HG03460 (cell line): Measurements from ENCODE around the gene ZNF622.

Experiments
- ATAC-seq: cut with Tn5 transposase; IDR thresholded peaks from one replicate; pipeline ENCODE4 v1.9.1; 2021; ENCODE audit not compliant: unreplicated experiment

The ZNF622 gene, protein sequence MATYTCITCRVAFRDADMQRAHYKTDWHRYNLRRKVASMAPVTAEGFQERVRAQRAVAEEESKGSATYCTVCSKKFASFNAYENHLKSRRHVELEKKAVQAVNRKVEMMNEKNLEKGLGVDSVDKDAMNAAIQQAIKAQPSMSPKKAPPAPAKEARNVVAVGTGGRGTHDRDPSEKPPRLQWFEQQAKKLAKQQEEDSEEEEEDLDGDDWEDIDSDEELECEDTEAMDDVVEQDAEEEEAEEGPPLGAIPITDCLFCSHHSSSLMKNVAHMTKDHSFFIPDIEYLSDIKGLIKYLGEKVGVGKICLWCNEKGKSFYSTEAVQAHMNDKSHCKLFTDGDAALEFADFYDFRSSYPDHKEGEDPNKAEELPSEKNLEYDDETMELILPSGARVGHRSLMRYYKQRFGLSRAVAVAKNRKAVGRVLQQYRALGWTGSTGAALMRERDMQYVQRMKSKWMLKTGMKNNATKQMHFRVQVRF

DNA sequence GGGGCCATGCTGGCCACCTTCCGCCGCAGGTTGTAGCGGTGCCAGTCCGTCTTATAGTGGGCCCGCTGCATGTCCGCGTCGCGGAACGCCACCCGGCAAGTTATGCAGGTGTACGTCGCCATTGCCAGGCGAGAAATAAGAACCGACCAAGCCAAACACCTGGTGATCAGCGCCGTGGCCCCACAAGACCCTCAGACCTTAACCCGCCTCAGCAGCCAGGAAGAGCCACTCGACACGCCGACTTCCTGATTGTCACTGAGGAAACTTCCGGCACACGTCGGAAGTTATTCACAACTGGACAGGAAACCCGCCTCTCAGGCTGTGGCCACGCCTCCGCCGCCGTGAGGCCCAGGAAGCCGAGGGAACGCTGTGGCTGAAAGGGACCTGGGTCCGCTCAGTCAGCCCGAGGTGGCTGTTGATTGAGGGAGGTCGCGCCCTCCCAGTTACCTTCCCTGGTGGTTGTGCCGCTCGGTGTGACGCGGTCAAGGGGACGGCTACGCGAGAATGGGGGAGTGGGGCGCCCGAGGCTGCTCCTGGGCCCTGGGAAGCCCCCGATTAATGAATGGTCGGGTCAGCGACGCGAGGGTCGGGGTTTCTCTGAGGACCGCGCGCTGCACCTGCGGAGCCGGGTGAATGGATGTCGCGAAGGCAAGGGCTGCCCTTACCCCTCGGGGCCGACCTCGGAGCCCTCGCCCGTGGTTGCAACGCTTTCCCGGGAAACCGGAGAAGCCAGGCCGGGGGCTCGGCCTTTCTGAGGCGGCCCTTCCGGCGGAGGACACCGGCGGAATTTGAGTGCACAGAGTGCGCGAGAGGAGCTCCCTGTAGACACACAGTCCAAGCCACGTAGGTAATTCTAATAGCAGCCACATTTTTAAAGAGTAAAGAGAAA lies at the start of gene ZNF622:
Gene ZNF622 (minus strand): TSS at position 257 of the 889 bp plus-strand sequence. CDS start 135 bp downstream, at position 122.
- peak; percentile 87 for ATAC-seq

DNA sequence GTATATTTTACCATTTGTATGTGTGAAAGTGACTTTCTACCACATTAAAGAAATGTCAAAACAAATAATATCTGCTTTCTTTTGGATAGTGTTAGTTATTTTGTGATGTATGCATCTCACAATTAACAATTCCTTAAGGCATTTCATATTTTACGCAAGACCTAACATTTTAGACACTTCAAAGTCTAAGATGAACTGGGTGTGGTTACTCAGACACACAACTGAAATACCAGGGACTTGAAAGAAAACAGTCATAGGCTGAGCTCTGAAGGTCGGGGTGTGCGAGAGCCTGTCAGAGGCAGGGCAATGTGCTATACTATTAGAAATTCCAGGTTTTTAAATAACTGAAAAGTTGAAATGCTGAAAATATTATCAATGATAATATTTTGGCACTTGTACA lies 44.5 kb upstream of the ZNF622 start:
- no peak for ATAC-seq

DNA sequence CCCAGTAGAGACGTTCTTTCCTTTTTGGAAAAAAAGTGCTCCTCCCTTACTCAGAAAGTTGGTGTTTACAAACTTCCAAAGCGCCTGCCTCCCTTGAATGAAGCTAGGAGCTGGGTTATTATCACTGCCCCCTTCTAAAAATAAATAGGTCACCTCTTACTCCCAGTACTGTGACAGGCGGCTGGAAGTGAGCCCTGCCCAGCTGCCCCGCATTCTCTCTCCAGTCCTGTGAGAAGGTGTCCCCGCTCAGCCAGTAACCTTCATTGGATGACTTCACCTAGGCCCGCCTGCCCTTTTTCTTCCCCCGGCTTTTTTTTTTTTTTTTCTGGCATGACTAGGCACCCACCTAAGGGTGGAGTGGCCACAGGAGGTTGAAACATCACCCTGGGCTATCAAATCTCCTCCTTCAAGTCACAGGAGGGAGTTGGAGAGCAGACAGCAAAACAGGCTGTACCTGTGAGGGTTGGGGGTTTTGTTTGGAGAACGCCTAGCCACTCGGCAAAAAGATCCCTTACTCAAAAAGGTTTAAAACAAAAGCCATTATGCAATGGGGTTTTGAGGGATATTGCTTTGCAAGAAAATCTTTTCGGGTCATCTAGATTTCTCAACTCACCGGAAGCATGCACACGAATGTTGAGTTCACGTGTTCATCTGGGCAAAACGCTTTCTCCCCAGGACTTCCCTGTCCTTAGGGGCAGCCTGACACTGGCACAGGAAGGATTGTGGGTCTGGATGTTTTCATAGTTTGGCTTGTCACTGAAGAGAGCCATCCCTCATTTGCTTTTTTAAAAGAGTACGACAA lies 43.3 kb upstream of the ZNF622 start:
- ATAC-seq = no peak

DNA sequence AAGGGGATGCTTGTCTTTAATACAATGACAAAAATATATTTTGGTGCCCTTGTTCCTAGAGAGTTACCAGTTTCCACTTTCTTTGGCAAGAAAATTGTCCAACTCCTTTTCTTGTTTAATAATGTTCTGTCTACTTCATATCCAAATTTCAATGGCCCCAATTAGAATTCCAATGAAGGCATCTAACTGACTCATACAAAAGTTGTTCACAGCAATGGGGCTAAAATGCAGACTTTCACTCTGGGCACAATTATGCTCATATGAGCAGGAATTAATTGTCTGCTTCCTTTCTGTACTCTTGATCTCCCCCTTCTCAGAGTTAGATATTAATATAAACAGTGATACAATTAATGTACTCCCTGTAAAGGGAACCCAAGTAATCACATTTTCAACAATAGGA lies 42.1 kb upstream of the ZNF622 start:
- no peak for ATAC-seq

DNA sequence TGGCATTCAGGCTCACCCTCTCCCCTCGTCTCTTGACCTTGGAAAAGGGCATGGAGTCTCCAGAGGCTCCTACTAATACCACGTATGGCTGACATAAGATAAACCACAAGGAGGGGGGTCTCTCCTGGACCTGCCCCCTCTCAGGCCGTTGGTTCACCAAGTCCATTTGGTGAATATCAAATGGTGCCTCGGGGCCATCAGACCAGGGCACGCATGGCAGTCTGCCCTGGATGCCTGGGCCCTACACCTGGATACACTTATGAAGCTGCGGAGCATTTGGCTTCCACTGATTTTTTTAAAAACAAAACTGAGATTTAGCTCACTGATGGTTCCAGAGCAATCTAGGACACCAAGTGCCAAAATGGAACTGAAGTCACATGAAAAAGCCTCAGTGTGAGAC lies 40.3 kb upstream of the ZNF622 start:
- ATAC-seq = no peak

DNA sequence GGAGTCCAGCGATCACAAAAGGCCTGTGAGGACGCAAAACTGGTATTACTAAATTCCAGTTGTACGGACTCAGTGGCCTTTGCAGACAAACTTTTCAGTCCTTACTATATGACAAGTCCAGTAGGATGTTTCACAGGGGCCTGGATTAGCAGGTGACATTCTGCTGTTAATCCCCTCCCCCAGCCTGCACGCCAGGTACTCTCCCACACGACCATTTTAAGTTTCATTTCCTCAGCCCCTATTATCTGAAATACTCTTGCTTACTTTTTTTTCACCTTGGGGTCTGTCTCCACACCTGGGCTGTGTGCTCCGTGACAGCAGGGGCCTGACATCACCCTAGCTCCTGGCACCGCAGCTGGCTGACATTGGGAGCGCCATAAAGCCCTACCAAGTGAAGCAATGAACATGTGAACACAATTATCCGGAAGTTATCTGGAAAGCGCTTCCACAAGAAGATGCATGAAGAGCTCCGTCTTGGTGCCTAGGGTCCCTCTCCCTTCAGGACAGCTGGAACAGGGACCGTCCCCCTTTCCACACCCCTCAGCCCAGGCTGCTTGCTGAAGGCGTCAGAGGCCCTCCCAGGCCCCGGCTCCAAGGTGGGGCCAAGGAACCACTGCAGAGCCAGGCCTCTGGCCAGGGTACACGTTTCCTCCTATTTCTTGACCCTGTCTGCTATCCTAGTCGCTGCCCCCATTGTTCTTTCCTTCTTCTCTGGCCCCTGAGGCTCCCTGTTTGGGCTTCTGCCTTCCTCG lies 39.7 kb upstream of the ZNF622 start:
- ATAC-seq = no peak

DNA sequence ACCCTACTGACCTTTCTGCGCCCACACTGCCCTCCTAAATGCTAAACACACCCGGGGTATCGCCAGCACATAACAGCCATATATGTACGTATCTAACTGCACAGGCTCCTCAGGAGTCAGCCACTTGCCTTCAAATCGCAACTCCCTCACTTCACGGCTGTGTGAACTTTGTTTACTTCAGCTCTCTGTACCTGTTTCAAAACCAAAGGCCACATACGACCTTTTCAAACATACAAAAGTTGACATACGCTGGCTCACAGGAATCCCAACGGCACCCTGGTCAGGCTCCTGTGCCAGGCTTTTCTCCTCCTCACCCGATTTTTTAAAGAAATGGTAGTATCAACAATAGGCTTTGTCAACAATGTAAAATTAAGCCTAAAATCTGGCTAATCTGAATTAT lies 39.0 kb upstream of the ZNF622 start:
- ATAC-seq = no peak

DNA sequence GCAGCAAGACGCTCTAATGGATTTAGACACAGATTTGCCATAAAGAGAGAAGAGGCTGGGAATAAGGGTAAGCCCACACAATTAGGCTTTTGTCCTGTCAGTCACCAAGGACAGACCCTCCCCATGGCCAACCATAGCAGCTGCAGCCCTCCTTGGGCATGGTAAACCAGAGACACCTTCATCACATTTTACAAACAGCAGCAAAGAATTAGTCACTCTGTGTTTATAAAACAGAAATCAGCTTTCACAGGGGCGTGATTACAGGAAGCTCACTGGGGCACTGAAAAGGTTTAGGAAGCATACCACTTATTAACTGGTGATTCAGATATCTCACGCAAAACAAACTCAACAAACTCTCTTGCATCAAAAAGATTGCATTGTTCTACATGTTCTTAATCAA lies 37.3 kb upstream of the ZNF622 start:
- no peak for ATAC-seq

DNA sequence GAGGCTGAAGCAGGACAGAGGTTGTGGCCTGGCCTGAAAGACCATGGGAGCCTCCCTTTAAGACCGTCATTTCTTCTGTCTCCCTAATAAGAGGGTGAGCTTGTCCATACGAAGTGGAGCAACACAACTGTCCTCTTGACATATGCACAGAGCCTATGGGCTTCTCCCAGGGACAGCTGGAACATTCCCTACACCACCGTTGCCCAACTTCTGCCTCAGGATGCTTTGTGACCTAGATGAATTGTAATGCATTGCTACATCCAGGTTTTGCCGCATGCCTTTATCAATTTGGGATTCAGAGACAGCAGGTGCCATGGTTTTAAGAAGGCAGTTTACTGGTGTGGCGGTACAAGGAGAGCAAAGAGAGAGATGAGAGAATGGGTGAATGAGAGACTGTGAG lies 34.4 kb upstream of the ZNF622 start:
- ATAC-seq = no peak

DNA sequence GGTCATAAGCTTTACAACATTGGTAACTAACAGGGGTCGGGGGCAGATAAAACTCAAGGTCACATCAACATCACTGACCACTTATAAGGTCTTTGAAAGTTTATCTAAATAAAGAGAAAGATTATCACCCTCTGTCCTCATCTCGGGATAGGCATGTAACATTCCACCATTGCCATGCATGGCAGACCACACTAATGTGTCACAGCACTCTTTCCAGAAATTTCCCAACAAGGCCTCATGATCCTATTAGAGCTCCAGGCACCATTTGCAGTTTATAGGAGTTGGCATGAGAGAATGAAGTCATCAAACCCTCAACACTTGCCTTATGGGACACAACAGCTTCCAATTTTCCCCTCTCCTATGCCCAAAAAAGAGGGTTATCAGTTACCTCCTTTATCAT lies 31.9 kb upstream of the ZNF622 start:
- no peak for ATAC-seq

DNA sequence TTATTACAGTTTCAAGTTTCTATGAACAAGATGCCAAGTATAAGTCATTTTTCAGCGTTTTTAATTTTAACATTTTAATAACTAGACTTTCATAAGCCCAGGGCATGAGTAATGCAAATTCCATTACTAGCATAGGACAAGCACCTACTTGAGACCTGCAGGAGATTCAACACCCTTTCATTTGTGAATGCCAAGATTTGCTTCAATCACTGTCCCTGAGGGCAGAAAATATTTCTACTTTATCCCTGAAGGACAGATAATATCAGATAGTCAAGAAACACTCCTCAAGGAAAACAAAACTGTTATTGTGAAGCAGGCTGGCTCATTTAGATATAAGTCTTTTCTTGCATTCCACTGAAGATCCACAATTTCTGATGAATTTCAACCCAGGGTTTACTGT lies 27.7 kb upstream of the ZNF622 start:
- no peak for ATAC-seq

DNA sequence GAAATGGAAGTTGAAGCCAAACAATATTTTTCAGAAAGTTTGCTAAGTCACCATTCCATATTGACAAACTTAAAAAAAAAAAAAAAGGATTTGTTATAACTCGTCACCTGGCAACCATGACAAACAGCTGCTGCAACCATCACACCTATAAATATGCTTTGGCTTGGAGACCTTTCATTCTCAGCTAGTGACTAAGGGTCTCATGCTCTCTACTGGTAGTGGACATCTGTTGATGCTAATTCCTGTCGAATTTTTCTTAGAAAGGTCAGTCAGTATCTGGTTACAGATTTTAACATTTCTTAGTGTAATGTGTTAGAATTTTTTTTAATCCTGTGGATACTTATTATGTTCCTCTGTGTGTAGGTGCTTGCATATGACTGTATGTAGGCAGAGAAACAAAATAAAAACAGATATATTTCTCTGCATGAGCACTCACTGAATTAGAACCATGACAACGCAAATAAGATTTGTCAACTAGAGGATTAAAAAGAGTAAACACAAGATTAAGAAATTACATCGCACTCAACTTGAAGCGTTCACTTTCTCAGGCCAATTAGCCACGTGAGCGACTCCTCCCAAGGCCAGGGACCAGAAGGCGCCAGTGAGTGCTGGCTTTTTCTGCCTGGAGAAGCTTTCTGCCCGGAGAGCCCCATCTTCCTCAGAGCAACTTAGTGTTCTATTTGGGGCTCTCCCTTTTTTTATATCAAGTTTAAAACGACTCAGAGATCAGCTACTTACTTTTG lies 27.0 kb upstream of the ZNF622 start:
- no peak for ATAC-seq

DNA sequence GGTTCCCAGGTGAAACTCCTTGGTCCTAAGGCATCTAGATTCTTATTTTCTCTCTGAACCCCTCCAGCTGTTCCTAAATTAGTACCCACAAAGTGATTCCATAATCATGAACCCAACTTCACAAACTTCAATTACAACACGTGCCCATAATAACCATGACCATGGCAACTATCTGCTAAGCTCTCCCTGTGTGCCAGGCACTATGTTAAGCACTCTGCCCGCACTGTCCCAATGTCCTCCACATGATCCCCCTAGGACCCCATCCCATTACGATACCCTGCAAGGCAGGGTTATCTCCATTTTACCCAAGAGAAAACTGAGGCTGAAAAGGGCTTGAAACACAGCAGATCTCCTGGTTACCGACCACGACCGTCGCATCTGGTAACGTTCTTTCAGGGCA lies 25.3 kb upstream of the ZNF622 start:
- ATAC-seq = no peak

DNA sequence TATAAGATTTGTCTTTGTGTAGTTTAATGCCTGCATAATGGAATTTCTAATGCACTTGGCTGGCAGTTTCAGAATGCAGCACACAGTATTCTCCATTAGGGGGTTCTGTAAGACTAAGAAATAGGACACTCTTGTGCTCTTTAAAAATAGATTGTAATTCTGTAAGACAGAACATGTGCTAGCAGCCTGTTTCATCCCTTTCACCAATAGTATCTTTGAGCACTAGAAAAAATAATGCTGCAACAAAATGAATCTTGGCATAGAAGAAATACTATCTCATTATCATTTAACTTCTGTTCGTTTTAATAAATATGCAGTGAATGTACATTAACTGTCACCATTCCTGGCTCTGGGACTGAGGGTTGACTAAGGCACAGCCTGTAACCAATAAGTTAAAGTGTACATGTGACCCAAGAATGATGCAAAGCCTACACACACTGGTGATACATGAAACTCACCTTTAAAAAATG lies 23.8 kb upstream of the ZNF622 start:
- ATAC-seq = peak; percentile 60

DNA sequence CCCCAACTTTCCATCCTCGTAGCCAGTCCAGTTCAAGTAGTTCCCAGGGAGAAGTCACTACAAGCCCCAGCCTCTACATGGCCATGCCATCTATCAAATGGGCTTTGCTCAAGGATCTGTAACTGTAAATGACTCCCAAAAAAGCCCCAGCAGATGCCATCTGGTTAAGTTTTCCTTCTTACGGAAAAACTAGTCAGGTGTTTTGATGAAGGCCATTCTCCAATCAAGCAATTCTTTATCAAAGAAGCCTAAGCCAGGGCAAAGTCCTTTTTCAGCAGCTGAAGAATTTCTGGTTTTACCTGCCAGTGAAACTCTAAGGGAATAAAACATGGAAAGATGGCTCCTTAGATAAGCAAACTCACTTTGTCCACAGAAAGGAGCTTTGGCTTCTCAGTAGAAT lies 21.9 kb upstream of the ZNF622 start:
- no peak for ATAC-seq

DNA sequence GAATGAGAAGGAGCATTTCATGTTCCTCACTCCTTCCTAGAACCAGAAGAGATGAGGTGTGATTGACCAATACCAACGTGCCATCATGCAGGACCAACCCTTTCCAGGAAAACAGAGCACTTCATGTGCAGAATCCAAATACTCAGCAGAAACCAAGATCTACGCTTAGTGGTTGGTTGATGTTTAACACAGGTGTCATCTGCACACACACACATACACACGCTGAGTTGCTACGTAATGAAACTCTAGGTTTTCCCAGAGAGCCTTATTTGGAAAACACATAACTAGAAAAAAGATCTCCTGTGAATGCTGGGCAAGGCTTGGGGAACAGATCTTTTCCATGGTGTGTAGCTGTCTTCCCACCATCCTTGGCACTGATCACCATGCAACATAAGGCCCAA lies 21.1 kb upstream of the ZNF622 start:
- no peak for ATAC-seq

DNA sequence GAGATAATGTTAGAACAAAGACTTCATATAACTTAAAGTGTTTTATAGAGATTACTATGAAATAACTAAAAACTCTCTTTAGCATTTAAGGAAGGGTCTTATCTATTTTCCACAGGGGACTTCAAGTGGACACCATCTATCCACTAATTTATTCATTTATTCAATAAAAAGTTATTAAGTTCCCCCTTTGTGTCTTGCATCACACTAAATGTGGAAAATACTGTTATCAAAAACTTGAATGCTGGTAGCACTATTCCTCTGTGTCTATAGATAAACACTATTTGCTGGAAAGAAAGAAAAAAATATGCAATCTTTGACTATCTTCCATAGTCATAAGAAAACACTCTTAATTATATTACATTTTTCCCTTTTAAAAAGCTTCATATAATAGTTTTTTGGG lies 20.1 kb upstream of the ZNF622 start:
- ATAC-seq = no peak

DNA sequence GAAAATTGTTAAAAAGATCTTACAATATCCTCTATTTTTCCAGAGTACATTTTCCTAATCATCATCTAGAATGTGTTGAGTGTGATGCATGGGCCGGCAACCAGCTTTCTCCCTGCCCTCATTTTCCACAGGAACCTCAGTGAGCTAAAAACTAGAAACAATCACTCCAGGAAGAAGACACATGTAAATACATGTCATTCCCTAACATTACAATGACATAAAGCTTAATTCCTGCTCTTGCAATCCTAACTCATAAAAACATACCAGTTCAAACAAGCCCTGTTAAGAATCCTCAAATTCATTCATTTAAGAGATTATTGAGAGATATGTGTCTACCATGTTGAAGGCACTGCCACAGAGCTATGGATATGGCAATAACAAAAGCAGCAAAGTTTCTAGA lies 18.5 kb upstream of the ZNF622 start:
- ATAC-seq = no peak

DNA sequence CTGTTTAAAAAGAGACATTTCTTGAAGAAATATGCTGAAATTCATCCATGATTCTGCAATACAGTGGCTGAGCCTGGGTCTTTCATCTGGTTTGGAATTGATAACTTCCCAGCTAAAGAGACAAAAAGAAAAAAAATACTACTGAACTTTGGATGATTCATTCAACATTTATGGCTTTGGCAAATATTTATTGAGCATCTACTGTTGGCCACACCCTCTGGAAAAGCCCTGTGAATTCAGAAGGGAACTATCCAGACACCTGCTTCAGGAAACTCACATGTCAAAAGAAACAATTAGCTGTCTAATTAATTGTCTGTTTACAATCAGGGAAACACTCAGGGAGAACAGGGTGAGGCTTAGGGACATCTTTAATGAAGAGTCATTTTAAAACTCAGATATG lies 17.8 kb upstream of the ZNF622 start:
- no peak for ATAC-seq

DNA sequence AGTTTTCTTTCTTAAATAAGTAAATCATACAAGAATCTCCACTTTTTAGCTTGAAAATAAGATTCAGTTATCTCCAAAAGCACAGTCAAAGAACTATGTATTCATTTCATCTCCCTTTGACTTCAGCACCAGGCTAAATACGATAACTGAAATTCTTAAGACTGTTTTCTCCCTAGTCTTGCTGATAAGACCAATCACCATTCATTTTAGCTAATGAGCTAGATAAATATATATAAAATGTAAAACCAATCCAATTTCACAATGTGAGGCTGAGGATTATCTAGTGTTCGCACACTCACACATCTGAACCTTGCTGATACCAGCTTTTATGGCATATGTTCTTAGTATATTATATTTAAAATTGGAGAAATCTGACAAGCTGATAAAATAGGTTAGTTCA lies 17.3 kb upstream of the ZNF622 start:
- no peak for ATAC-seq
